Spinal cord (tissue), 10 donors: ENCODE data around the gene TAF3. TPM values are rescaled to one million over a fixed set of nuclear protein-coding genes. Genes with fewer than 3 reads are reported as not detected.

Source experiments
- DNase-seq, 6 donors: peaks; one replicate each; pipeline versions ENCODE4 v3.0.0 to v3.0.0-alpha.2; 2013 to 2015; ENCODE audit warnings: low spot score in 6 of 6, low read depth in 4 of 6
- H3K27ac ChIP-seq: one replicate; pipeline ENCODE4 v1.5.1; 2013; ENCODE audit warnings: low read depth, low read length, control low read depth
- H3K27me3 ChIP-seq: one replicate; pipeline ENCODE4 v1.6.1; 2013; ENCODE audit warnings: low read length; ENCODE audit not compliant: control insufficient read depth, insufficient read depth
- H3K36me3 ChIP-seq: one replicate; pipeline ENCODE4 v1.6.1; 2013; ENCODE audit warnings: low read length; ENCODE audit not compliant: control insufficient read depth, insufficient read depth
- H3K4me1 ChIP-seq: one replicate; pipeline ENCODE4 v1.6.1; 2013; ENCODE audit warnings: low read length; ENCODE audit not compliant: control insufficient read depth, insufficient read depth
- H3K4me3 ChIP-seq: one replicate; pipeline ENCODE4 v1.5.1; 2013; ENCODE audit warnings: low read depth, low read length, control low read depth
- H3K9me3 ChIP-seq: one replicate; pipeline ENCODE4 v1.6.1; 2013; ENCODE audit warnings: low read length; ENCODE audit not compliant: control insufficient read depth, insufficient read depth
- WGBS: methylation state at CpG from one replicate; pipeline ENCODE4 v1.1.5; 2013; ENCODE audit warnings: missing lambda C conversion rate; ENCODE audit not compliant: insufficient coverage; 5-methylcytosine and 5-hydroxymethylcytosine counted together
- polyA plus RNA-seq, 2 donors: library from polyadenylated mRNA; unstranded; fragments of 120-200 nt; gene quantifications; one replicate each; pipeline ENCODE4 v1.2.1, GENCODE V29; 2013; ENCODE audit not compliant: insufficient read length in 2 of 2
- total RNA-seq, 2 donors: library from RNA; depleted of rRNA in 1 of 2; stranded (reverse); fragments of 120-200 nt in 1 of 2; fragments of >200 nt in 1 of 2; gene quantifications; one replicate each; pipeline versions ENCODE4 v1.2.3 to v1.2.4, GENCODE V29; 2013 to 2014
- donor health status: healthy.

Gene TAF3
- total and polyA plus RNA-seq, 4 donors = 3.8 to 10.8 (median 6.1) TPM

GRCh38 chr10:8006274-8006999 lies 188.1 kb downstream of the TAF3 start:
- DNase-seq = no peak
- 93% methylated on average over 7 of the region's 10 CpGs for WGBS
- H3K36me3 ChIP-seq = peaks cover 20% of the 10 kb centered on the region

DNA sequence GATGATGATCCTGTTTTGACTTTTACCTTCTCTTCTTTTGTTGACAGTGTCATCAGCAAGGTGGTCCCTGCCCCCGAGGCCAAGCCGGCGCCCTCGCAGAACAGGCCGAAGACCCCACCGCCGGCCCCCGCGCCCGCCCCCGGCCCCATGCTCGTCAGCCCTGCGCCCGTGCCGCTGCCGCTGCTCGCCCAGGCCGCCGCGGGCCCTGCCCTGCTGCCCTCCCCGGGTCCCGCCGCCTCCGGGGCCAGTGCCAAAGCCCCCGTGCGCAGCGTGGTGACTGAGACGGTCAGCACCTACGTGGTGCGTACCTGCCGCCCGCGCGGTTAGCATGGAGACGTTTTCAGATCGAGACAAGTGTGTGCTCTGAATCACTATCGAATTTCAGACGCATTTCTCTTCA lies 190.7 kb downstream of the TAF3 start:
- no peak for DNase-seq
- peaks cover 25% of the 10 kb centered on the region for H3K36me3 ChIP-seq
- no peak overlapping the region for H3K27ac ChIP-seq
- H3K4me1 ChIP-seq = no peaks in the 10 kb centered on the region
- no peak overlapping the region for H3K4me3 ChIP-seq
- H3K9me3 ChIP-seq = peaks cover 9% of the 10 kb centered on the region
- no peaks in the 10 kb centered on the region for H3K27me3 ChIP-seq
- WGBS = 97% methylated on average over 27 of the region's 38 CpGs

More at GRCh38 chr10:8006274-8006999, 188.1 kb downstream of the TAF3 start:
- peaks cover 12% of the 10 kb centered on the region for H3K9me3 ChIP-seq
- no peak overlapping the region for H3K4me3 ChIP-seq
- H3K4me1 ChIP-seq = no peaks in the 10 kb centered on the region
- H3K27ac ChIP-seq = no peak overlapping the region
- no peaks in the 10 kb centered on the region for H3K27me3 ChIP-seq

GRCh38 chr10:8013006-8013405 lies 194.7 kb downstream of the TAF3 start:
- no peaks in the 10 kb centered on the region for H3K27me3 ChIP-seq
- H3K27ac ChIP-seq = no peak overlapping the region
- WGBS = no CpG with 5 or more reads among the region's 1 CpG
- no peaks in the 10 kb centered on the region for H3K9me3 ChIP-seq
- no peak overlapping the region for H3K4me3 ChIP-seq
- H3K36me3 ChIP-seq = peaks cover 31% of the 10 kb centered on the region
- DNase-seq = no peak
- no peaks in the 10 kb centered on the region for H3K4me1 ChIP-seq

DNA sequence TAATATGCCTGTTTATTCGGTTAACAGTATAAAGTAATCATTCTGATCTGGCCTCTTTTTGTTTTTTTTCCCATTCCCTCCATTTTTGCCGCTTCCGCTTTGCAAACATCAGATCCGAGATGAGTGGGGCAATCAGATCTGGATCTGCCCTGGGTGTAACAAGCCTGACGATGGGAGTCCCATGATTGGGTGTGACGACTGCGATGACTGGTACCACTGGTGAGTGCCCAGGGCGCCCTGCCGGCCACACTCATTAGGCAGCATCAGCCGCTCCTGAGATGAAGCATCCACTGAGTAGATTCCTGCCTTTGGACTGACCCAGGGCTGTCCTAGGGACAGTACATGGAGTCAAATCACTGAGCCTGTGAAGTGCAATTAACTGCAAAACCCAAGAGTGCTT lies 195.3 kb downstream of the TAF3 start:
- H3K9me3 ChIP-seq = no peaks in the 10 kb centered on the region
- no peak overlapping the region for H3K27ac ChIP-seq
- H3K27me3 ChIP-seq = no peaks in the 10 kb centered on the region
- peaks cover 29% of the 10 kb centered on the region for H3K36me3 ChIP-seq
- no peak for DNase-seq
- WGBS = 98% methylated on average over 9 of the region's 10 CpGs
- H3K4me1 ChIP-seq = no peaks in the 10 kb centered on the region
- H3K4me3 ChIP-seq = no peak overlapping the region

DNA sequence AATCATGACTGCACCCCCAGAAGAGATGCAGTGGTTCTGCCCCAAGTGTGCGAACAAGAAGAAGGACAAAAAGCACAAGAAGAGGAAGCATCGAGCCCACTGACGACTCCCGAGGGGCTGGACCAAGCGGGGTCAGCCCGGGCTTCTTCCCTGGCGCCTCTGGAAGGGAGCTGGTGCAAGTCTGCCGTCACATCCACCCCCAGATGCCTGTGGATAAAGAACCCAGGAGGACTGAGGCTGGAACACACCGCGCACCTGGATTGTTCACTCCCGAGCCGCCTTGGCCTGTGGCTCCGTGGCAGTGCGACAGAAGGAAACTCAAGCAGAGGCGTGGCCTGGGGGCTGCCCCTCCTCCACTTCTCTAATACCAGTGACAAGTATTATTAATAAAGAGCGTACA lies 196.3 kb downstream of the TAF3 start:
- H3K36me3 ChIP-seq = peaks cover 22% of the 10 kb centered on the region
- H3K4me1 ChIP-seq = no peaks in the 10 kb centered on the region
- H3K27me3 ChIP-seq = no peaks in the 10 kb centered on the region
- 97% methylated on average over 13 of the region's 16 CpGs for WGBS
- no peak overlapping the region for H3K4me3 ChIP-seq
- H3K27ac ChIP-seq = no peak overlapping the region
- H3K9me3 ChIP-seq = no peaks in the 10 kb centered on the region
- DNase-seq = no peak

GRCh38 chr10:8017277-8017676 lies 199.0 kb downstream of the TAF3 start:
- 100% methylated on average over 3 of the region's 6 CpGs for WGBS
- no peak for DNase-seq
- Histone ChIP-seq H3K9me3 (no peaks in the 10 kb centered on the region), H3K4me3 (no peak overlapping the region), H3K27me3 (no peaks in the 10 kb centered on the region), H3K4me1 (no peaks in the 10 kb centered on the region), H3K27ac (no peak overlapping the region), H3K36me3 (peaks cover 11% of the 10 kb centered on the region)

- H3K9me3 ChIP-seq = no peaks in the 10 kb centered on the region
- H3K27ac ChIP-seq = no peak overlapping the region
- peaks cover 7% of the 10 kb centered on the region for H3K27me3 ChIP-seq
- H3K4me1 ChIP-seq = no peaks in the 10 kb centered on the region
- H3K4me3 ChIP-seq = no peak overlapping the region
- H3K36me3 ChIP-seq = no peaks in the 10 kb centered on the region
- WGBS = 100% methylated on average over 2 of the region's 4 CpGs
- no peak for DNase-seq
Observed at GRCh38 chr10:8023321-8023720, 205.0 kb downstream of the TAF3 start.

DNA sequence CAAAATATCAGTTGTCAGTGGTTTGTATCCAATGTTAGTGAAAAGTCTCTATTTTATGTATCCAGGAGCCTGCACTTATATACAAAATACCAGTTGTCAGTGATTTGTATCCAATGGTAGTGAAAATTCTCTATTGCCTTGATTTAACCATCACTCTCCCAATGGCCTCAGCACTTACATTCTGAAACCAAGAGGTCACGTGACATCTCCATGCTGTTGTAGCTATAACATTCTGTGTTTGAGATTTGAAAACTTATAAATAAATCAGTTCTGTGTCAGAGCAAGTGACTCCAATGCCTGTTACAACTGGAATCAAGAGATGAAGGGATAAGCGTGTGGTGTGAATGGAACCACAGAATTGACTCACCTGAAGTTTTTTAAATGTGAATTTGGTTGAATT lies 205.5 kb downstream of the TAF3 start:
- H3K27ac ChIP-seq = no peak overlapping the region
- no peaks in the 10 kb centered on the region for H3K4me1 ChIP-seq
- no peaks in the 10 kb centered on the region for H3K36me3 ChIP-seq
- DNase-seq = no peak
- 82% methylated on average over 1 of the region's 2 CpGs for WGBS
- H3K27me3 ChIP-seq = peaks cover 7% of the 10 kb centered on the region
- H3K4me3 ChIP-seq = no peak overlapping the region
- no peaks in the 10 kb centered on the region for H3K9me3 ChIP-seq

GRCh38 chr10:8026349-8027259 lies 208.3 kb downstream of the TAF3 start:
- Histone ChIP-seq H3K4me1 (no peaks in the 10 kb centered on the region), H3K27me3 (peaks cover 11% of the 10 kb centered on the region), H3K27ac (no peak overlapping the region), H3K36me3 (no peaks in the 10 kb centered on the region), H3K4me3 (no peak overlapping the region), H3K9me3 (no peaks in the 10 kb centered on the region)
- 77% methylated on average over 7 of the region's 17 CpGs for WGBS
- no peak for DNase-seq
